ENCODE measurements around the gene APEX1.

DNA sequence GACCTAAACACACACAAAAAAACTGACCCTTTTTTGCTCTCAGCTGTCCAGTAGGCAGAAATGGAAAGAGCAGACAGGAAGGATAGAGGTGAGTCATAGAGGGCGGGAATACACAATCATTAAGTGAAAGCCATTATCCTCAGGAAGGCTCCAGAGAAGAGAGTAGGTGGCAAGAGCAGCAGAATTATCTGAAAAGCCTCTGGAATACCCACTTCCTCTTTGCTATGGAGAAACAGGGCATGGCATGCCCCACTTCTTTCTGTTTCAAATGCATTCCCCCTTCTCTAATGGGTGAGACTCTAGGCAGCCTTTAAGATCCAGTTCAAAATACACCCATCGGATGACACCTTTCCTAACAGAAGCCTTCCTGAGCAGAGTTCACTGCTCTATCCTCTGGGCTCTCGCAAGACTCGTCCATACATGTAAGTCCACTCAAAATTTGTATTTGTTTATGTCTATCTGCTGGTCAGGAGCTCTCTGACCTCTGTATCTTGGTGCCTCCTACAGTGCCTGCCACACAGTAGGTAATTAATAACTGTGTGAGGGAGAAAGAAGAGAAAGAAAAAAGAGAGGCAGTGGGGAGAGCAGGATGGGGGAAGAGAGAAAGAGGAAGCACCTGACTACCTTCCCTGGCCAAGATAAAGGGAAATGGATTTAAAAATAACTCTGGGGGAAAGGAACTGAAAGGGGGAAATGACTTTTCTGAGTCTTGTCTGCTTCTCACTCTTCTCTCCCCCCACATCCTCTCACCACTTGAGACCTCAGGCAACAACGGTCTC, 27.6 kb upstream of the APEX1 start:
- TF ChIP-seq, protein P1, sequence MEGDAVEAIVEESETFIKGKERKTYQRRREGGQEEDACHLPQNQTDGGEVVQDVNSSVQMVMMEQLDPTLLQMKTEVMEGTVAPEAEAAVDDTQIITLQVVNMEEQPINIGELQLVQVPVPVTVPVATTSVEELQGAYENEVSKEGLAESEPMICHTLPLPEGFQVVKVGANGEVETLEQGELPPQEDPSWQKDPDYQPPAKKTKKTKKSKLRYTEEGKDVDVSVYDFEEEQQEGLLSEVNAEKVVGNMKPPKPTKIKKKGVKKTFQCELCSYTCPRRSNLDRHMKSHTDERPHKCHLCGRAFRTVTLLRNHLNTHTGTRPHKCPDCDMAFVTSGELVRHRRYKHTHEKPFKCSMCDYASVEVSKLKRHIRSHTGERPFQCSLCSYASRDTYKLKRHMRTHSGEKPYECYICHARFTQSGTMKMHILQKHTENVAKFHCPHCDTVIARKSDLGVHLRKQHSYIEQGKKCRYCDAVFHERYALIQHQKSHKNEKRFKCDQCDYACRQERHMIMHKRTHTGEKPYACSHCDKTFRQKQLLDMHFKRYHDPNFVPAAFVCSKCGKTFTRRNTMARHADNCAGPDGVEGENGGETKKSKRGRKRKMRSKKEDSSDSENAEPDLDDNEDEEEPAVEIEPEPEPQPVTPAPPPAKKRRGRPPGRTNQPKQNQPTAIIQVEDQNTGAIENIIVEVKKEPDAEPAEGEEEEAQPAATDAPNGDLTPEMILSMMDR (IDR thresholded peaks at IDR 0.05): no peak
- no peak for TF ChIP-seq POLR2A (IDR thresholded peaks at IDR 0.05)
